SK-N-SH treated with all-trans-retinoic acid at 6 μM for 48 hours (cell line): ENCODE measurements around the gene WBP2.

Experiments
- ATAC-seq: fragments of 200-7000 bp; cut with Tn5 transposase; 3 replicates; pipeline ENCODE4 v1.9.1; 2020; ENCODE audit warnings: mild to moderate bottlenecking, moderate library complexity
- ARNTL ChIP-seq: fragments of 450-650 bp; formaldehyde crosslinking; IDR thresholded peaks from 2 replicates; pipeline ENCODE4 v1.5.0; 2020; ENCODE audit warnings: low read depth, mild to moderate bottlenecking, moderate library complexity, borderline replicate concordance
- BACH2 ChIP-seq: fragments of 250-450 bp; sonication (Bioruptor Pico); IDR thresholded peaks from 2 replicates; pipeline ENCODE4 v1.9.0; 2021; ENCODE audit warnings: mild to moderate bottlenecking, borderline replicate concordance
- CREB5 ChIP-seq: fragments of 250-450 bp; sonication (Bioruptor Pico); IDR thresholded peaks from 2 replicates; pipeline ENCODE4 v1.5.1; 2020; ENCODE audit warnings: low read depth, mild to moderate bottlenecking, moderate library complexity
- CSDC2 ChIP-seq: fragments of 250-450 bp; sonication (Bioruptor Pico); IDR thresholded peaks from 2 replicates; pipeline ENCODE4 v1.5.0; 2020; ENCODE audit warnings: mild to moderate bottlenecking, moderate library complexity
- CSRNP3 ChIP-seq: fragments of 250-450 bp; sonication (Bioruptor Pico); IDR thresholded peaks from 2 replicates; pipeline ENCODE4 v1.5.1; 2021; ENCODE audit warnings: mild to moderate bottlenecking, moderate library complexity
- ESRRG ChIP-seq: fragments of 250-450 bp; sonication (Bioruptor Pico); IDR thresholded peaks from 2 replicates; pipeline ENCODE4 v1.6.1; 2021; ENCODE audit warnings: mild to moderate bottlenecking
- GLIS3 ChIP-seq: fragments of 250-450 bp; sonication (Bioruptor Pico); IDR thresholded peaks from 2 replicates; pipeline ENCODE4 v1.5.0; 2020; ENCODE audit warnings: mild to moderate bottlenecking, moderate library complexity
- ISL1 ChIP-seq: fragments of 250-450 bp; sonication (Bioruptor Pico); IDR thresholded peaks from 2 replicates; pipeline ENCODE4 v2.1.2; 2022; ENCODE audit warnings: mild to moderate bottlenecking, moderate library complexity
- OSR1 ChIP-seq: fragments of 250-450 bp; sonication (Bioruptor Pico); IDR thresholded peaks from 2 replicates; pipeline ENCODE4 v1.8.0; 2022; ENCODE audit warnings: moderate library complexity, mild to moderate bottlenecking, inconsistent platforms
- PATZ1 ChIP-seq: fragments of 250-450 bp; sonication (Bioruptor Pico); IDR thresholded peaks from 2 replicates; pipeline ENCODE4 v1.8.0; 2020; ENCODE audit warnings: mild to moderate bottlenecking, moderate library complexity, borderline replicate concordance
- POU6F1 ChIP-seq: fragments of 250-450 bp; sonication (Bioruptor Pico); IDR thresholded peaks from 2 replicates; pipeline ENCODE4 v1.8.0; 2021; ENCODE audit warnings: low read depth, mild to moderate bottlenecking, moderate library complexity, borderline replicate concordance
- PPARA ChIP-seq: fragments of 250-450 bp; sonication (Bioruptor Pico); IDR thresholded peaks from 2 replicates; pipeline ENCODE4 v1.5.0; 2020; ENCODE audit warnings: mild to moderate bottlenecking, borderline replicate concordance
- SNAI2 ChIP-seq: fragments of 250-450 bp; sonication (Bioruptor Pico); IDR thresholded peaks from 2 replicates; pipeline ENCODE4 v1.5.0; 2020; ENCODE audit warnings: mild to moderate bottlenecking, moderate library complexity
- TCF4 ChIP-seq: fragments of 250-450 bp; sonication (Bioruptor Pico); IDR thresholded peaks from 2 replicates; pipeline ENCODE4 v1.8.0; 2021; ENCODE audit warnings: mild to moderate bottlenecking, moderate library complexity, borderline replicate concordance
- TOX ChIP-seq: fragments of 250-450 bp; sonication (Bioruptor Pico); IDR thresholded peaks from 2 replicates; pipeline ENCODE4 v1.8.0; 2021; ENCODE audit warnings: mild to moderate bottlenecking, moderate library complexity, borderline replicate concordance
- ZC3H10 ChIP-seq: fragments of 250-450 bp; sonication (Bioruptor Pico); IDR thresholded peaks from 2 replicates; pipeline ENCODE4 v1.5.1; 2021; ENCODE audit warnings: mild to moderate bottlenecking, moderate library complexity
- ZFP3 ChIP-seq: fragments of 250-450 bp; sonication (Bioruptor Pico); IDR thresholded peaks from 2 replicates; pipeline ENCODE4 v1.5.0; 2020; ENCODE audit warnings: mild to moderate bottlenecking, moderate library complexity
- ZFP30 ChIP-seq: fragments of 450-650 bp; formaldehyde crosslinking; IDR thresholded peaks from 2 replicates; pipeline ENCODE4 v1.5.0; 2022; ENCODE audit warnings: mild to moderate bottlenecking, moderate library complexity
- ZNF565 ChIP-seq: fragments of 450-650 bp; formaldehyde crosslinking; conservative IDR thresholded peaks from 2 replicates; pipeline ENCODE4 v1.5.0; 2020; ENCODE audit warnings: low read depth, mild to moderate bottlenecking, moderate library complexity
- ZNF70 ChIP-seq: fragments of 450-650 bp; formaldehyde crosslinking; IDR thresholded peaks from 2 replicates; pipeline ENCODE4 v1.5.0; 2020; ENCODE audit warnings: mild to moderate bottlenecking, moderate library complexity
- ZNF8 ChIP-seq: fragments of 450-650 bp; formaldehyde crosslinking; IDR thresholded peaks from 2 replicates; pipeline ENCODE4 v1.5.0; 2020; ENCODE audit warnings: mild to moderate bottlenecking, moderate library complexity

Gene WBP2

GRCh38 chr17:75832164-75832651 lies 22.9 kb downstream of the WBP2 start:
- no peak for TF ChIP-seq PPARA
- TF ChIP-seq, all 23 proteins: peak for 0
- no peak for ATAC-seq

- TF ChIP-seq ESRRG: no peak
- no peak for TF ChIP-seq POU6F1 (CRISPR knock-in tag)
- no peak for ATAC-seq
Measured at GRCh38 chr17:75831032-75831571, 24.0 kb downstream of the WBP2 start.

- no peak for ATAC-seq
- TF ChIP-seq SNAI2: no peak
- TF ChIP-seq TOX: no peak
- TF ChIP-seq CSRNP3: no peak
- no peak for TF ChIP-seq OSR1
- TF ChIP-seq ZFP30 (CRISPR knock-in tag): no peak
- no peak for TF ChIP-seq ESRRG
- TF ChIP-seq ZNF70 (CRISPR knock-in tag): no peak
- no peak for TF ChIP-seq PPARA
- TF ChIP-seq ZNF8: no peak
- TF ChIP-seq ZFP3 (CRISPR knock-in tag): no peak
- TF ChIP-seq ZNF565: no peak
- no peak for TF ChIP-seq ZC3H10 (CRISPR knock-in tag)
- no peak for TF ChIP-seq TCF4
- no peak for TF ChIP-seq CREB5 (CRISPR knock-in tag)
- TF ChIP-seq BACH2: no peak
Measured at GRCh38 chr17:75830164-75831031, 24.7 kb downstream of the WBP2 start.

GRCh38 chr17:75829747-75830146 lies 25.4 kb downstream of the WBP2 start:
- no peak for ATAC-seq
- TF ChIP-seq ZFP3 (CRISPR knock-in tag): no peak
- TF ChIP-seq ZC3H10 (CRISPR knock-in tag): no peak
- no peak for TF ChIP-seq BACH2
- no peak for TF ChIP-seq ESRRG
- TF ChIP-seq PPARA: no peak
- no peak for TF ChIP-seq GLIS3
- TF ChIP-seq CREB5 (CRISPR knock-in tag): no peak
- no peak for TF ChIP-seq ISL1
- no peak for TF ChIP-seq ARNTL (CRISPR knock-in tag)
- no peak for TF ChIP-seq ZFP30 (CRISPR knock-in tag)
- no peak for TF ChIP-seq ZNF70 (CRISPR knock-in tag)
- TF ChIP-seq SNAI2: no peak
- no peak for TF ChIP-seq PATZ1 (CRISPR knock-in tag)
- no peak for TF ChIP-seq CSDC2 (CRISPR knock-in tag)
- TF ChIP-seq OSR1: no peak
